T-helper 22 cell (primary cell): ENCODE measurements around the gene SH3BP1.

ENCODE experiments used
- DNase-seq: peaks from one replicate; pipeline ENCODE4 v3.0.0-alpha.2; 2020; ENCODE audit warnings: low read depth

Gene SH3BP1

GRCh38 chr22:37659066-37659896 lies 19.8 kb downstream of the SH3BP1 start:
- no peak for DNase-seq

DNA sequence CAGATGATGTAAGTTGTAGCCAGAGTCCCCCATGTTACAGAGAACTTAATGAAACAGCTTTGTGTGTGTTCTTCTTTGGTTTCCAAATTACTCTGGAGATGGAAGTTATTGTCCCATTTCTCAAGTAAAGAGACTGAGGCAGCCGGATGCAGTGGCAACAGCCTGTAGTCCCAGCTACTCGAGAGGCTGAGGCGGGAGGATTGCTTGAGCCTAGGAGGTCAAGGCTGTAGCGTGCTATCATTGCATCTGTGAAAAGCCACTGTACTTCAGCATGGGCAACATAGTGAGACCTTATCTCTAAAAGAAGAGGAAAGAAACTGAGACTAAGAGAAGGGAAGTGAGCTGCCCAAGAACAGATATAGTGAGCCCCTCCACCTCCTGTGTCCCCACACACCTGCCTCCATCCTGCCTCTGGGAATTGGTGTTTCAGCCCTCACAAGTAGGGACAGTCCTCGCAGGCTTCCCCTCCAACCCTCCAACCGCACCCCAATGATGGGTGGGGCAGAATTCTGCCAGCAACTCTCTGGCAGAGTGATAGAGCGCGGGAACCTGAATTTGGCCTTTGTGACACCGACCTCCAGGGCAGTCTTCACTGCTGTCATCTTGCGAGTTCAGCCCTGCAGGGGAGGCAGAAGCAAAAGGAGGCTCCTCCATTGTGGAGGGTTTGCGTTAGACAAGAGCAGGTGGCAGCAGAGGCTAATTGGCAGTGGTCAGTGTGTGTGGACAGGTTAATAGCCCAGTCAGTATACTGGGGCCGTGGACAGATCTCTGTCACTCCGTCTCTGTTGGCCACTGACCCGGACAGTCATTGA lies 20.6 kb downstream of the SH3BP1 start:
- DNase-seq = no peak

GRCh38 chr22:37660709-37661045 lies 21.2 kb downstream of the SH3BP1 start:
- no peak for DNase-seq

DNA sequence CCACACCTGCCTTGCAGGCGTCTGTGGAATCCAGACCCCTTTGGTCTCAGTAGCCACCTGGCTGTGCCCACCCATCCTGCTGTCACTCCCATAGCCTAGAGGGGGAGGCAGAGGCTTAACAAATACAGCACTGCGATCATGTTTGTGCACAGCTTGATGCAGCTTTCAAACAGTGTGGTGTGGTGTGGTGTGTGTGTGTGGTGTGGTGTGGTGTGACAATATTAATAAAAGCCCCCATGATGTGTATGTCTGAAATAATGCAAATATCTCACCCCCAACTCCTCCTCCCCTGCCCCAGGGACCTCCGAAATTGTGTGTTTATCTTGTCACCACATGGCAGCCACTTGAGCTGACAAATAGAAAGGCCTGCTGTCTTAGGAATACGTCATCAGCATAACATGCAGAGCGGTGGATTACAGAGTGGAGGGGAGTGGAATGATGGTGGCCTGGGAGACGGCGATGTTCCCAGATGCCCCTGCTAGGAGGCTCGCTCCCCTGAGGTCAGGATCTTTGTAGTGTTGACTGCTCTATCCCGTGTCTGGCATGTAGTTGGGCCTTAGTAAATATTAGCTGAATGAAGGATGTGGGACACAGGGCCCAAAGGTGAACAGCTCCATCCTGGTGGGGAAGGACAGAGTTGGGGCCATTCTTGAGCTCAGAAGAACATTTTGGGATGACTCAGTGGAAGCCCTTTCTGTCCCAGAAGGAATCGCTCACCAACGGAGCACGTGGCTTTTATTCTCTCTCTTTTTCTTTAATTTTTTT lies 21.9 kb downstream of the SH3BP1 start:
- DNase-seq = no peak

- DNase-seq = no peak
These were observed 22.6 kb downstream of the SH3BP1 start for GRCh38 chr22:37662039-37662438.

DNA sequence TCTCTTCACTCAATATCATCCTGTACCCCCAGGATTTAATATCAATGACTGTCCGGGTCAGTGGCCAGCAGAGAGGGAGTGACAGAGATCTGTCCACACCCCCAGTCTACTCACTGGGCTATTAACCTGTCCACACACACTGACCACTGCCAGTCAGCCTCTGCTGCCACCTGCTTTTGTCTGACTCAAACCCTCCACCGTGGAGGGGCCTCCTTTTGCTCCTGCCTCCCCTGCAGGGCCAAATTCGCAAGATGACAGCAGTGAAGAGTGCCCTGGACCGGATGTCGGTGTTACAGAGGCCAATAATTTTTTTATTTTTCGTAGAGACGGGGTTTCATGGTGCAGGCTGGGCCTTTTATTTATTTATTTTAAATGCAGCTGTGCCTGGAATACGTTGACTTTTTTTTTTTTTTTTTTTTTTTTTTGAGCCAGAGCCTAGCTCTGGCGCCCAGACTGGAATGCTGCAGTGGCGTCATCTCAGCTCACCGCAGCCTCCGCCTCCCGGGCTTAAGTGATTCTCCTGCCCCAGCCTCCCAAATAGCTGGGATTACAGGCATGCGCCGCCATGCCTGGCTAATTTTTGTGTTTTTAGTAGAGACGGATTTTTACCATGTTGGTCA lies 24.2 kb downstream of the SH3BP1 start:
- DNase-seq = no peak

DNA sequence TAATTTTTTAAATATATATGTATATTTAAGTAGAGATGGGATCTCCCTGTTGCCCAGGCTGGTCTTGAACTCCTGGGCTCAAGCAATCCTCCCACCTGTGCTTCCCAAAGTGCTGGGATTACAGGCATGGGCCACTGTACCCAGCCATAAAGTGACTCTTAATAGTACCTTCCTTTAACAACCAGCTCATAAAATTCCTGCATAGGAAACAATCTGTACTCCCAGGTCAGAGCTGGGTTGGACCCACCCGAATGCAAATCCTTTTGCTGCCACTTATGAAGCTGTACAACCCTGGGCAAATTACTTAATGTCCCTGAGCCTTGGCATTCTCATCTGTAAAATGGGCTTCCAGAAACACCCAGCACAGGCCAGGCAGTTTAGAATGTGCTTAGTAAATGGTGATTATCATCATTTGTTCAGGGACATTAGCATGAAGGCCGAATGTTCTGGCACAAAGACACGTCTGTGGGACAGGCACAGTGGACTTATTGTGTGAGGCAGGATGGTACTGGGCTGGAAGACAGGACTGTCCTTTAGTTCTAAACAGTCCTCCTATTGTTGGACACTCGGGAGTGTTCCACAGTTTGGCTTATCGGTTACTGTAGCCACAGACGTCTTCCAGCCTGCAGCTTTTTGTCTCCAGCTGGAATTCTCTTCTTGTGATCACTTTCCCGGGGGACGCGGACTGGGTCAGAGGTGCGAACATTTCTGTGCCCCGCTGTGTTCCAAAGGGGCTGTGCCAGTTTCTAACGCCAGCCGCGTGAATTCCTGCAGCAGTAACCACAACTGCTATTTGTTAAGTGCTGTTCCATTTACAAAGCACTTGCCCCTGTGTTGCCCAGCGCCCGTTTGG lies 25.0 kb downstream of the SH3BP1 start:
- DNase-seq = no peak

DNA sequence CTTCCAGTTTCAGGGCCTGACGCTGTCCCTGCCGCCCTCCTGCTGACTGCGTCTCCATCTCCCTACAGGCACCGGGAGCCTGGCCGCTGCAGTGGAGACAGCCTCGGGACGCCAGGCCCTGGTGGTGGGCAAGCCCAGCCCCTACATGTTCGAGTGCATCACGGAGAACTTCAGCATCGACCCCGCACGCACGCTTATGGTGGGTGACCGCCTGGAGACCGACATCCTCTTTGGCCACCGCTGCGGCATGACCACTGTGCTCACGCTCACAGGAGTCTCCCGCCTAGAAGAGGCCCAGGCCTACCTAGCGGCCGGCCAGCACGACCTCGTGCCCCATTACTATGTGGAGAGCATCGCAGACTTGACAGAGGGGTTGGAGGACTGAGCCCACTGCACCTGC lies 26.0 kb downstream of the SH3BP1 start:
- no peak for DNase-seq

DNA sequence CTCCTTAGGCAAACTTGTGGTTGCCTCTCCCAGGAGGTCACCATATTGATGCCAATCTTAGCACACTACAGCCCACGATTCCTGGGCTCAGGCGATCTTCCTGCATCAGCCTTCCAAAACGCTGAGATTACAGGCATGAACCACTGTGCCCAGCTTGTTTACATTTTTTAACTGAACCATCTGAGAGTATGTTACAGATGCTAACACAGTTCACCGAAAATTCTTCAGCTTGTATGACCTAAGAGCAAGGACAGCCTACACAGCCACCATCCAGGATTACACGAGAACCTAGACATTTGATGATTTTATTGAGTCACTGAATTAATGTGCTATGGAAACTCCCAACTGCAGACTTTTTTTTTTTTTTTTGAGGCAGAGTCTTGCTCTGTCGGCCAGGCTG lies 30.1 kb downstream of the SH3BP1 start:
- no peak for DNase-seq

DNA sequence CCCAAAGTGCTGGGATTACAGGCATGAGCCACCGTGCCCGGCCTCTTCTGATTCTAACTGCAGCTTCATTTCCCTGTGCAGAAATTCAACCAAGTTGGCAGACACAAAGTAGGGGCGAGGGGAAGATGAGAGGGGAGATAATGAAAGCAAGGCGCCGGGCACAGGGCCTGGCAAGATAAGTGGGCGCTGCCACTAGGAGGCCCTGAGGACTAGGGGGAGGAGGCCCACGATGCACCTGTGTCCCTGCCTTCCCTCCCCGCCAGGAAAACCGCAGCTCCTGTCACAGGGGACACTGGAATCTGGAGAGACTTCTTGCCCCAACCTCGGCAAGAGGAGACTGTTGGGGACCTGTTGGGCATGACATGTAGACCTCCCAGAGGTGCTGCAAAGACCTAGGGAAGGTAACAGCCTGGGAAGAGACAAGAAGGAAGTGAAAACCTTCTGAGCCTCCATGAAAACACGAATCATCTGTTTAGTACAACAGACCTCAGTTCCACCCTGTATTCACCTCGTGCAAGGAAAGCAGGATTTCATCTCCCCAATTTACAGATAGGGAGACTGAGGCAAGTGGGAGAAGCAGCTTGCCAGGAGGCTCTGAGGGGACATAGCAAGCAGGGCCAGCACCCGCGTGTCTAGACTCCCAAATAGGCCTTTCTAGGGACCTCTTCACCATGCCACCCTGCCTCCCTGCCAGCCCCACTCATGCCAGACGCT lies 32.9 kb downstream of the SH3BP1 start:
- DNase-seq = peak; percentile 20

DNA sequence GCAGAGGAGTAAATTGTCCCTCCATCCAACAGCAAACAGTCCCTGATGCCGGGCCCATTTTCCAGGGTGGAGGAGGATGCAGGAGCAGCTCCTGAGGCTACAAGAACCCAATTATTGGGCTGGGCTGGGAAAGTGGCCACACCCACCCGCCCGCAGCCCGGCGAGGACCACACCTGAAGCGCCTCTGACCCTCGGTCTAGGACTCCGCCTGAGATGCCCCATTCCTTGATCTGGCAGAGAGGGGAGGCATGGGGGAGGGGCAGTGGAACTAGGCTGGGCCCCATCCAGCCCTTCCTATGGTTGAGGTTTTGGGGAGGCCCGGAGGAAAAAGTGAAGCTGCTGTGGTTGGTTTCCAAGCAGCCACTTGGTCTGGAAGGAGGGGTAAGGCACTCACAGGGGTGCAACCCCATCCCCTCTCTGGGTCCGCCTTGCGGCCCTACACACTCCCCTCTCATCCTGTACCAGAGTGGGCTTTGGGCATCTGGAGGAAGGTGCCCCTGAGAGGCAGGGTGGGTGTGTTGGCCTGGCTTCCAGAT lies 33.5 kb downstream of the SH3BP1 start:
- DNase-seq = no peak

DNA sequence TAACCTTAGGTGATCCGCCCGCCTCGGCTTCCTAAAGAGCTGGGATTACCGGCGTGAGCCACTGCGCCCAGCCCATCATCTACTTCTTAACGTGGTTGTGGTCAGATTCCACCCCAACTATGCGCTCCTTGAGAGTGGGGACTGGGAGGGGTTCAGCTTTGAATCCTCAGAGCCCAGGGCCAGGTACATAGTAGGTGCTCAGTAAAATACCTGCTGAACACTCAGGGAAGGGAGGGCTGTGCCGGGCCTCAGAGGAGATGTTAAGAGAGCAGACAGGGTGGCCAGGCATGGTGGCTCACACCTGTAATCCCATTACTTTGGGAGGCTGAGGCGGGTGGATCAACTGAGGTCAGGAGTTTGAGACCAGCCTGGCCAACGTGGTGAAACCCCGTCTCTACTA lies 34.8 kb downstream of the SH3BP1 start:
- DNase-seq = no peak

- peak; percentile 50 for DNase-seq
These were observed 35.8 kb downstream of the SH3BP1 start, which contains the start of gene LGALS1 for GRCh38 chr22:37674951-37675929. Gene LGALS1, plus strand, starts transcription at chr22:37675636. Its CDS starts 67 bp downstream, at chr22:37675703.

DNA sequence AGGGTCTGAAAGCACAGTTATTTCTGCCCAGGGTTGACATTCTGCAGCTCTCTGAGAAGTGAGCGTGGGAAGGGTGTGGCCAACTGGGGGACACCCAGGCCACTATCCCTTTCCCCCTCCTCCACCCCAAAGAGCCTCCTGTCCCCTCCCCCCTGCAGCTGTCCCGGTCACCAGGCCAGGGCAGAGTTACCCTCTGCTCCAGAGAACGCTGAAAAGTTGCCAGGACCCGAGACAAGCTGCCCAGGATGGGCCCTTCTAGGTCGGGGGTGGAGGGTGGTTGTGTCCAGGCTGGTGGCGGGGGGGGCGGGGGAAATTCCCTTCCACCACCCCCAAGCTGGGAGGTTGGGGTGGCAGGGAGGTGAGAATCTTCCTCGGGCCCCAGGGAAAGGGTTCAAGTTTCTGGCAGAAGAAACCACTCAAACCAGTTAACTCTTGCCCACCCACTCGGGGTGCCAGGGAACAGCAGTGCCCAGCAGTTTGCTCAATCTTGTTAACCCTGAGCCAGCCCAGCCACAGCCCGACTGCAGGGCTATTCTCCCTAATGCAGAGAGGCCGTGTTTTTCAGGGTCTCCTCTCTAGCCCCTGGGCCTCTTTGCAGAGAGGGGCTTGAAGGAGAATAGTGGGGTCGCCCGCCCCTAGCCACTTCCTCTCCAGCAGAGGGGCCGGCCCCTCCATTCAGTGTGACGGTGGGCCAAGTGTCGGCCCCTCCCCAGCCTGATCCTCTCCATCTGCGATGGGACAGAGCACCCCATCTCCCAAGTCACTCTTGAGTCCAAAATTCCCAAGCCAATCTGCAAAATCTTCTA lies 36.7 kb downstream of the SH3BP1 start:
- no peak for DNase-seq

GRCh38 chr22:37676736-37677492 lies 37.4 kb downstream of the SH3BP1 start:
- DNase-seq = peak; percentile 91

DNA sequence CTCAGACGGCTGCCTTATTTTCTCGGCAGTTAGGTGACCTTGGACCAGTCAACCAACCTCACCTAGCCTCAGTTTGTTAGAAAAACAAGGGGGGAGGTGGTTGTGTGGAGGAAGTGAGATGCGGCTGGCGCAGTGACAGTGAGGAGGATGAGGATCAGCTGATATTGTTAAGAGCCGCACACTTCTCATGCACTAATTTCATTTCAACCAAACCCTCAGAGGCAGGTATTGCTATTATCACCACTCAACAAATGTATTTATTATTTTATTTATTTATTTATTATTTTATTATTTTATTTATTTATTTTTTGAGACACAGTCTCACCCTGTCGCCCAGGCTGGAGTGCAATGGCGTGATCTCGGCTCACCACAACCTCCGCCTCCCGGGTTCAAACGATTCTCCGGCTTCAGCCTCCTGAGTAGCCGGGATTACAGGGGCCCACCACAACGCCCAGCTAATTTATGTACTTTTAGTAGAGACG lies 38.1 kb downstream of the SH3BP1 start:
- DNase-seq = no peak

DNA sequence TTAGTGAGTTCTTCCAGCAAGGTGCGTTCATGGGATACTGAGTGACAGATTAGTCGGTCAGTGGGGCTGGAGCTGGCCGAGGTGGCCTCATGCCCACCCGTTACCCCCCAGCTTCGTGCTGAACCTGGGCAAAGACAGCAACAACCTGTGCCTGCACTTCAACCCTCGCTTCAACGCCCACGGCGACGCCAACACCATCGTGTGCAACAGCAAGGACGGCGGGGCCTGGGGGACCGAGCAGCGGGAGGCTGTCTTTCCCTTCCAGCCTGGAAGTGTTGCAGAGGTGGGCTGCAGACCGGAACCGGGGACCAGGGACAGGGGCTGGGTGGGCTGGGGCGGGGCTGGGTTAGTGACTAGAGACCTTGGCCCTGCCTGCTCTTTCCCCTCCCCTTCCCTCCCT lies 38.9 kb downstream of the SH3BP1 start:
- no peak for DNase-seq
